Measurements from ENCODE around the gene CYGB. TPM values are rescaled to one million over a fixed set of nuclear protein-coding genes. Genes with fewer than 3 reads are reported as not detected.

Gene CYGB
- total and polyA plus RNA-seq, 2 of the 13 experiments (the other 11 are each of a cell fraction or from before 2014, with no cell fraction given): 18.9 to 27.1 TPM

- H3K36me3 ChIP-seq (replicated peaks in 1 of 2; ENCODE audit: control insufficient read depth in 1 of 2, insufficient read depth in 2 of 2, low read length in 2 of 2): peaks cover 9 to 12% of the 10 kb centered on the region in 2 experiments; a peak in 4 of 5 replicates
- CTCF ChIA-PET (ENCODE audit: low intra/inter-chr PET ratio, low total read pairs): no interaction called here
- no peak for ATAC-seq
These were observed 6.5 kb upstream of the CYGB start for GRCh38 chr17:76543826-76544545.

More at GRCh38 chr17:76543826-76544545, 6.5 kb upstream of the CYGB start:
- TF ChIP-seq ZNF737 (CRISPR knock-in tag; IDR thresholded peaks at IDR 0.05; ENCODE audit: borderline replicate concordance) (no peak), ZBTB20 (CRISPR knock-in tag; IDR thresholded peaks at IDR 0.05; ENCODE audit: borderline replicate concordance, low read depth) (no peak), KLF12 (CRISPR knock-in tag; IDR thresholded peaks at IDR 0.05; ENCODE audit: borderline replicate concordance) (no peak), ZSCAN31 (CRISPR knock-in tag; IDR thresholded peaks at IDR 0.05; ENCODE audit: low read depth) (no peak), MED1 (CRISPR knock-in tag; IDR thresholded peaks at IDR 0.05) (no peak), SP1 (IDR thresholded peaks at IDR 0.05) (no peak), SP1 (CRISPR knock-in tag; IDR thresholded peaks at IDR 0.05) (no peak), IRX3 (CRISPR knock-in tag; IDR thresholded peaks at IDR 0.05; ENCODE audit: borderline replicate concordance, low read depth) (no peak), ARNT (IDR thresholded peaks at IDR 0.05) (no peak), ZNF672 (CRISPR knock-in tag; IDR thresholded peaks at IDR 0.05) (no peak), SYNCRIP (IDR thresholded peaks at IDR 0.05; ENCODE audit: insufficient read depth, low read depth, low read length) (no peak), ZNF879 (CRISPR knock-in tag; IDR thresholded peaks at IDR 0.05) (no peak)
- TF ChIP-seq, protein P1, sequence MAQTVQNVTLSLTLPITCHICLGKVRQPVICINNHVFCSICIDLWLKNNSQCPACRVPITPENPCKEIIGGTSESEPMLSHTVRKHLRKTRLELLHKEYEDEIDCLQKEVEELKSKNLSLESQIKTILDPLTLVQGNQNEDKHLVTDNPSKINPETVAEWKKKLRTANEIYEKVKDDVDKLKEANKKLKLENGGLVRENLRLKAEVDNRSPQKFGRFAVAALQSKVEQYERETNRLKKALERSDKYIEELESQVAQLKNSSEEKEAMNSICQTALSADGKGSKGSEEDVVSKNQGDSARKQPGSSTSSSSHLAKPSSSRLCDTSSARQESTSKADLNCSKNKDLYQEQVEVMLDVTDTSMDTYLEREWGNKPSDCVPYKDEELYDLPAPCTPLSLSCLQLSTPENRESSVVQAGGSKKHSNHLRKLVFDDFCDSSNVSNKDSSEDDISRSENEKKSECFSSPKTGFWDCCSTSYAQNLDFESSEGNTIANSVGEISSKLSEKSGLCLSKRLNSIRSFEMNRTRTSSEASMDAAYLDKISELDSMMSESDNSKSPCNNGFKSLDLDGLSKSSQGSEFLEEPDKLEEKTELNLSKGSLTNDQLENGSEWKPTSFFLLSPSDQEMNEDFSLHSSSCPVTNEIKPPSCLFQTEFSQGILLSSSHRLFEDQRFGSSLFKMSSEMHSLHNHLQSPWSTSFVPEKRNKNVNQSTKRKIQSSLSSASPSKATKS (CRISPR knock-in tag; IDR thresholded peaks at IDR 0.05): no peak
- TF ChIP-seq, protein P2, sequence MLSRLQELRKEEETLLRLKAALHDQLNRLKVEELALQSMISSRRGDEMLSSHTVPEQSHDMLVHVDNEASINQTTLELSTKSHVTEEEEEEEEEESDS (CRISPR knock-in tag; IDR thresholded peaks at IDR 0.05; ENCODE audit: borderline replicate concordance): no peak
- TF ChIP-seq, protein P3, sequence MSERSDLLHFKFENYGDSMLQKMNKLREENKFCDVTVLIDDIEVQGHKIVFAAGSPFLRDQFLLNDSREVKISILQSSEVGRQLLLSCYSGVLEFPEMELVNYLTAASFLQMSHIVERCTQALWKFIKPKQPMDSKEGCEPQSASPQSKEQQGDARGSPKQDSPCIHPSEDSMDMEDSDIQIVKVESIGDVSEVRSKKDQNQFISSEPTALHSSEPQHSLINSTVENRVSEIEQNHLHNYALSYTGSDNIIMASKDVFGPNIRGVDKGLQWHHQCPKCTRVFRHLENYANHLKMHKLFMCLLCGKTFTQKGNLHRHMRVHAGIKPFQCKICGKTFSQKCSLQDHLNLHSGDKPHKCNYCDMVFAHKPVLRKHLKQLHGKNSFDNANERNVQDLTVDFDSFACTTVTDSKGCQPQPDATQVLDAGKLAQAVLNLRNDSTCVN (CRISPR knock-in tag; IDR thresholded peaks at IDR 0.05; ENCODE audit: borderline replicate concordance): no peak
- intact Hi-C loops (cut with micrococcal nuclease; ENCODE audit: unreplicated experiment): no loop called here
- Histone ChIP-seq H2AFZ (ENCODE audit: low read length) (no peak overlapping the region), H3K9me3 (ENCODE audit: low read length) (no peaks in the 10 kb centered on the region), H3K4me3 (replicated peaks in 1 of 3; ENCODE audit: insufficient read depth in 1 of 3, low read depth in 2 of 3, low read length in 3 of 3) (no peak overlapping the region), H3K27me3 (ENCODE audit: control insufficient read depth in 1 of 2, insufficient read depth in 2 of 2, low read length in 2 of 2) (no peaks in the 10 kb centered on the region), H3K4me2 (ENCODE audit: low read depth, low read length) (no peak overlapping the region), H4K20me1 (ENCODE audit: insufficient read depth, low read length) (peaks cover 7% of the 10 kb centered on the region; the same call in 1 of the 2 replicates), H3K27ac (ENCODE audit: extremely low read length, insufficient read depth, low read length) (no peak overlapping the region), H3K4me1 (ENCODE audit: insufficient read depth, low read length) (peaks cover 39% of the 10 kb centered on the region), H3K9ac (ENCODE audit: insufficient read depth, low read depth, low read length) (no peak overlapping the region), H3K79me2 (ENCODE audit: insufficient read depth, low read length) (peaks cover 25% of the 10 kb centered on the region)
- BruUV-seq (replicated peaks): no TSS peak
- DNase-seq (ENCODE audit: low spot score) (no peak), FAIRE-seq (no peak)
- in situ Hi-C loops (cut with HindIII; ENCODE audit: extremely low pct_ligation_motif_present, low pct_unique_long_range_greater_than_20kb): no loop called here
- POLR2A ChIA-PET: interaction anchor here (1.0 to 1.9 kb wide), 4 partner anchors 11 to 19 kb away, joined by 4 to 8 read pairs (median 6); no protein-coding TSS in a partner anchor
- 96% methylated on average over 22 of the region's 22 CpGs for WGBS (ENCODE audit: low lambda C conversion rate)
